C4-2B (cell line): ENCODE measurements around the gene SHISAL2A.
"Not testable (repeated sequence)": the region's sequence is repeated elsewhere in the genome, so short reads cannot be mapped to it uniquely, and the experiment has no call there.

Experiments used
- H3K27ac ChIP-seq: fragments of 450-650 bp; 2 replicates; pipeline ENCODE4 v1.5.1; 2017
- CTCF ChIP-seq: fragments of 450-650 bp; conservative IDR thresholded peaks from 2 replicates; pipeline ENCODE4 v1.5.1; 2017; ENCODE audit warnings: mild to moderate bottlenecking
- ZFX ChIP-seq: fragments of 450-650 bp; IDR thresholded peaks from 2 replicates; pipeline ENCODE4 v1.6.1; 2017

SHISAL2A gene

GRCh38 chr1:52679048-52679447, 46.1 kb downstream of the SHISAL2A start:
- TF ChIP-seq ZFX (no peak), CTCF (no peak)
- H3K27ac ChIP-seq = no peak overlapping the region

GRCh38 chr1:52679498-52679897, 46.5 kb downstream of the SHISAL2A start:
- H3K27ac ChIP-seq = no peak overlapping the region
- TF ChIP-seq ZFX (no peak), CTCF (no peak)

GRCh38 chr1:52680353-52680752, 47.4 kb downstream of the SHISAL2A start:
- H3K27ac ChIP-seq = no peak overlapping the region
- TF ChIP-seq ZFX = no peak
- TF ChIP-seq CTCF = no peak

- TF ChIP-seq CTCF (no peak), ZFX (no peak)
- no peak overlapping the region for H3K27ac ChIP-seq
Observed at GRCh38 chr1:52681136-52681535, 48.2 kb downstream of the SHISAL2A start.

GRCh38 chr1:52683367-52683940, 50.5 kb downstream of the SHISAL2A start:
- no peak for TF ChIP-seq CTCF
- no peak for TF ChIP-seq ZFX
- no peak overlapping the region for H3K27ac ChIP-seq

GRCh38 chr1:52684545-52684944, 51.6 kb downstream of the SHISAL2A start:
- TF ChIP-seq CTCF (no peak), ZFX (no peak)
- H3K27ac ChIP-seq = no peak overlapping the region

- not testable (repeated sequence) for H3K27ac ChIP-seq
- peak; percentile 94 for TF ChIP-seq CTCF
Observed at GRCh38 chr1:52686261-52686751, 53.3 kb downstream of the SHISAL2A start.
